Neural progenitor cell (in vitro differentiated cells): ENCODE measurements around the gene LGR5.

Experiments
- CTCF ChIP-seq: fragments of 200-600 bp; sonication (generic); IDR thresholded peaks from 2 replicates; pipeline ENCODE4 v1.5.1; 2017; ENCODE audit warnings: antibody characterized with exemption, mild to moderate bottlenecking
- EZH2 ChIP-seq: fragments of 200-600 bp; sonication (generic); IDR thresholded peaks from 2 replicates; pipeline ENCODE4 v1.6.1; 2017; ENCODE audit warnings: antibody characterized with exemption, mild to moderate bottlenecking, moderate library complexity

- TF ChIP-seq CTCF = no peak
- no peak for TF ChIP-seq EZH2
Observed at GRCh38 chr12:71605039-71605438, 165.4 kb downstream of the LGR5 start.
